Measurements from ENCODE around the gene NFIX. TPM values are rescaled to one million over a fixed set of nuclear protein-coding genes. Genes with fewer than 3 reads are reported as not detected.

Gene NFIX
- total RNA-seq, 1 experiment from 2014 or later, result 144 TPM

DNA sequence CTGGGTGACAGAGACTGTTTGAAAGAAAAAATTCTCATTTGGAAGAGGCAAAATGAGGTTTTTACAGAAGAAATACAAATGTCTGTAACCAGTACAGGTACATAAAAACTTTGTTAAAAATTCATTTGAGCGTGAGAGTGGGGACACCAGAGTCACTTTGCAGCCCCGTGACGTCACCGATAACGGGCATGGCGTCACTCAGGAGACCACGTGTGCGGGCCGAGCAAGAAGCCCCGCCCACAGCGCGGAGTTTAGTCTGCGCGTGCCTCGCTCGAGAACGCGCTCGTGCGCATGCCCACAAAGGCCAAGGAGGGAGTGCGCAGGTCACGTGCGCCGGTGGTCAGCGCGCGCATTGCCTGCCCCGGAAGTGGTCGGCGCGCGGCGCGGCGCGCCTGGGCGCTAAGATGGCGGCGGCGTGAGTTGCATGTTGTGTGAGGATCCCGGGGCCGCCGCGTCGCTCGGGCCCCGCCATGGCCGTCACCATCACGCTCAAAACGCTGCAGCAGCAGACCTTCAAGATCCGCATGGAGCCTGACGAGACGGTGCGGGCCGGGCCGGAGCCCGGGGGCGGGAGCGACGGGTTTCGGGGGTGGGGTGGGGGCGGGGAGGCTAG lies 49.7 kb upstream of the NFIX start, which contains the start of gene RAD23A:
Gene RAD23A, plus strand, starts transcription at position 384 of the 613 bp plus-strand sequence. Its CDS starts 87 bp downstream, at position 471.
- ATAC-seq (peak; percentile 88), DNase-seq (ENCODE audit: low read depth, low spot score) (peak; percentile 83)
- Histone ChIP-seq H3K4me1 (ENCODE audit: control insufficient read depth, insufficient read depth, low read length) (peaks cover 21% of the 10 kb centered on the region), H3K4me3 (ENCODE audit: low read depth in 2 of 2, low read length in 2 of 2) (peak within 1 kb of the TSS; percentile 89 to 91), H3K27me3 (ENCODE audit: control insufficient read depth, insufficient read depth, low read length) (no peaks in the 10 kb centered on the region), H3K9me3 (ENCODE audit: control insufficient read depth, insufficient read depth, low read depth, low read length) (no peaks in the 10 kb centered on the region), H3K27ac (ENCODE audit: low read length) (peak within 1 kb of the TSS; percentile 98), H3K36me3 (ENCODE audit: control insufficient read depth, insufficient read depth, low read length) (peaks cover 14% of the 10 kb centered on the region)
- intact Hi-C loops (cut with micrococcal nuclease; ENCODE audit: unreplicated experiment) (no loop called here), in situ Hi-C loops (cut with HindIII; ENCODE audit: low pct_unique_long_range_greater_than_20kb, low sequenced_read_pairs) (no loop called here)
- ChIA-PET CTCF (no interaction called here), POLR2A (interaction anchor here (0.7 kb wide), 1 partner anchor 55 kb away, joined by 3 read pairs; no protein-coding TSS in a partner anchor)
- TF ChIP-seq SIN3A (IDR thresholded peaks at IDR 0.05; ENCODE audit: borderline replicate concordance, insufficient read depth, low read depth, low read length), result peak; percentile 89; the same call in 1 of the 2 replicates
- TF ChIP-seq, protein P1, sequence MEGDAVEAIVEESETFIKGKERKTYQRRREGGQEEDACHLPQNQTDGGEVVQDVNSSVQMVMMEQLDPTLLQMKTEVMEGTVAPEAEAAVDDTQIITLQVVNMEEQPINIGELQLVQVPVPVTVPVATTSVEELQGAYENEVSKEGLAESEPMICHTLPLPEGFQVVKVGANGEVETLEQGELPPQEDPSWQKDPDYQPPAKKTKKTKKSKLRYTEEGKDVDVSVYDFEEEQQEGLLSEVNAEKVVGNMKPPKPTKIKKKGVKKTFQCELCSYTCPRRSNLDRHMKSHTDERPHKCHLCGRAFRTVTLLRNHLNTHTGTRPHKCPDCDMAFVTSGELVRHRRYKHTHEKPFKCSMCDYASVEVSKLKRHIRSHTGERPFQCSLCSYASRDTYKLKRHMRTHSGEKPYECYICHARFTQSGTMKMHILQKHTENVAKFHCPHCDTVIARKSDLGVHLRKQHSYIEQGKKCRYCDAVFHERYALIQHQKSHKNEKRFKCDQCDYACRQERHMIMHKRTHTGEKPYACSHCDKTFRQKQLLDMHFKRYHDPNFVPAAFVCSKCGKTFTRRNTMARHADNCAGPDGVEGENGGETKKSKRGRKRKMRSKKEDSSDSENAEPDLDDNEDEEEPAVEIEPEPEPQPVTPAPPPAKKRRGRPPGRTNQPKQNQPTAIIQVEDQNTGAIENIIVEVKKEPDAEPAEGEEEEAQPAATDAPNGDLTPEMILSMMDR (IDR thresholded peaks at IDR 0.05), result no peak
- TF ChIP-seq, protein P2, sequence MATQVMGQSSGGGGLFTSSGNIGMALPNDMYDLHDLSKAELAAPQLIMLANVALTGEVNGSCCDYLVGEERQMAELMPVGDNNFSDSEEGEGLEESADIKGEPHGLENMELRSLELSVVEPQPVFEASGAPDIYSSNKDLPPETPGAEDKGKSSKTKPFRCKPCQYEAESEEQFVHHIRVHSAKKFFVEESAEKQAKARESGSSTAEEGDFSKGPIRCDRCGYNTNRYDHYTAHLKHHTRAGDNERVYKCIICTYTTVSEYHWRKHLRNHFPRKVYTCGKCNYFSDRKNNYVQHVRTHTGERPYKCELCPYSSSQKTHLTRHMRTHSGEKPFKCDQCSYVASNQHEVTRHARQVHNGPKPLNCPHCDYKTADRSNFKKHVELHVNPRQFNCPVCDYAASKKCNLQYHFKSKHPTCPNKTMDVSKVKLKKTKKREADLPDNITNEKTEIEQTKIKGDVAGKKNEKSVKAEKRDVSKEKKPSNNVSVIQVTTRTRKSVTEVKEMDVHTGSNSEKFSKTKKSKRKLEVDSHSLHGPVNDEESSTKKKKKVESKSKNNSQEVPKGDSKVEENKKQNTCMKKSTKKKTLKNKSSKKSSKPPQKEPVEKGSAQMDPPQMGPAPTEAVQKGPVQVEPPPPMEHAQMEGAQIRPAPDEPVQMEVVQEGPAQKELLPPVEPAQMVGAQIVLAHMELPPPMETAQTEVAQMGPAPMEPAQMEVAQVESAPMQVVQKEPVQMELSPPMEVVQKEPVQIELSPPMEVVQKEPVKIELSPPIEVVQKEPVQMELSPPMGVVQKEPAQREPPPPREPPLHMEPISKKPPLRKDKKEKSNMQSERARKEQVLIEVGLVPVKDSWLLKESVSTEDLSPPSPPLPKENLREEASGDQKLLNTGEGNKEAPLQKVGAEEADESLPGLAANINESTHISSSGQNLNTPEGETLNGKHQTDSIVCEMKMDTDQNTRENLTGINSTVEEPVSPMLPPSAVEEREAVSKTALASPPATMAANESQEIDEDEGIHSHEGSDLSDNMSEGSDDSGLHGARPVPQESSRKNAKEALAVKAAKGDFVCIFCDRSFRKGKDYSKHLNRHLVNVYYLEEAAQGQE (IDR thresholded peaks at IDR 0.05; ENCODE audit: insufficient read depth in 1 of 2, low read depth in 2 of 2, low read length in 1 of 2), result peak in 1 of 2 experiments; percentile 52; a peak in 1 of 4 replicates
- peak; percentile 98 for TF ChIP-seq POLR2AphosphoS5 (IDR thresholded peaks at IDR 0.05; ENCODE audit: low read depth, low read length)
- no peak for TF ChIP-seq TCF7L2 (IDR thresholded peaks at IDR 0.05; ENCODE audit: low read depth, low read length)
- BruUV-seq (replicated peaks), result no TSS peak

DNA sequence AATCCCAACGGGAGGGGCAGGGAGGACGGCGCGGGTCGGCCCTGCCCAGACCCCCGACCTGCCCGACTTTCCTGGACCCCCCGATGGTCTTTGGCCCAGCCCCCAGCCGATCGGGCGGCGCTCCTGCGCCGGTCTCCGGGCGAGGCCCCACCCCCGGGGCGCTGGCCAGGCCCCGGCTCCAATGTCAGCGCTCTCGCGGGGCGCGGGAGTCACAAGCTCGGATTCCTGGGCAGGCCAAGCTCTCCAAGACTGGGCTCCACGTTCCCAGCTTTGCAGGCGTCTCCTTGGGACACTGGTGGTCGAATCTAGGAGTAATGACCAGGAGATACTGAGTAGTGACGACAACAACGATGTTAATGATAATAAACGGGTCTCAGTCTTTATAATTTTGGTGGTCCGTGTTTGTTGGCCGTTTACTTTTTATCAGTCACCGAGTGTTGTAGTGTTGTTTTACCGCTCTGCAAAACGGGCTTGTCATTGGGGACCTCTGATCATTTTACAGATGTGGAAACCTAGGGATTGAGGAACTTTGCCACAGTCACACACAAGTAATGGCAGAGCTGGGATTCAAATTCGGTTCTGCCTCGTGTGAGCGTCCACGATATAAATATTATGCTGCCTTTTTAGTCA lies 49.1 kb upstream of the NFIX start:
- DNase-seq (ENCODE audit: low read depth, low spot score) (no peak), ATAC-seq (peak; percentile 82)
- POLR2A ChIA-PET, result interaction anchor here (0.6 to 0.7 kb wide), 2 partner anchors 56 to 211 kb away, joined by 3 to 11 read pairs; no protein-coding TSS in a partner anchor
- CTCF ChIA-PET, result no interaction called here
- TF ChIP-seq, protein P1 (IDR thresholded peaks at IDR 0.05), result no peak
- TF ChIP-seq, protein P2 (IDR thresholded peaks at IDR 0.05; ENCODE audit: insufficient read depth in 1 of 2, low read depth in 2 of 2, low read length in 1 of 2), result no peak
- no peak for TF ChIP-seq POLR2AphosphoS5 (IDR thresholded peaks at IDR 0.05; ENCODE audit: low read depth, low read length)
- no peak for TF ChIP-seq SIN3A (IDR thresholded peaks at IDR 0.05; ENCODE audit: borderline replicate concordance, insufficient read depth, low read depth, low read length)
- TF ChIP-seq TCF7L2 (IDR thresholded peaks at IDR 0.05; ENCODE audit: low read depth, low read length), result no peak
- H3K27me3 ChIP-seq (ENCODE audit: control insufficient read depth, insufficient read depth, low read length), result no peaks in the 10 kb centered on the region
- BruUV-seq (replicated peaks), result no TSS peak
- no peaks in the 10 kb centered on the region for H3K9me3 ChIP-seq (ENCODE audit: control insufficient read depth, insufficient read depth, low read depth, low read length)
- in situ Hi-C loops (cut with HindIII; ENCODE audit: low pct_unique_long_range_greater_than_20kb, low sequenced_read_pairs), result no loop called here
- H3K27ac ChIP-seq (ENCODE audit: low read length), result peak overlapping the region; percentile 98
- peaks cover 15% of the 10 kb centered on the region for H3K4me1 ChIP-seq (ENCODE audit: control insufficient read depth, insufficient read depth, low read length)
- peaks cover 13% of the 10 kb centered on the region for H3K36me3 ChIP-seq (ENCODE audit: control insufficient read depth, insufficient read depth, low read length)
- intact Hi-C loops (cut with micrococcal nuclease; ENCODE audit: unreplicated experiment), result no loop called here
- peak overlapping the region; percentile 89 to 91 for H3K4me3 ChIP-seq (ENCODE audit: low read depth in 2 of 2, low read length in 2 of 2)

All from Panc1 (cell line).